ENCODE measurements around the gene SUCNR1.
"Not testable (repeated sequence)": the region's sequence is repeated elsewhere in the genome, so short reads cannot be mapped to it uniquely, and the experiment has no call there.

SUCNR1 gene

DNA sequence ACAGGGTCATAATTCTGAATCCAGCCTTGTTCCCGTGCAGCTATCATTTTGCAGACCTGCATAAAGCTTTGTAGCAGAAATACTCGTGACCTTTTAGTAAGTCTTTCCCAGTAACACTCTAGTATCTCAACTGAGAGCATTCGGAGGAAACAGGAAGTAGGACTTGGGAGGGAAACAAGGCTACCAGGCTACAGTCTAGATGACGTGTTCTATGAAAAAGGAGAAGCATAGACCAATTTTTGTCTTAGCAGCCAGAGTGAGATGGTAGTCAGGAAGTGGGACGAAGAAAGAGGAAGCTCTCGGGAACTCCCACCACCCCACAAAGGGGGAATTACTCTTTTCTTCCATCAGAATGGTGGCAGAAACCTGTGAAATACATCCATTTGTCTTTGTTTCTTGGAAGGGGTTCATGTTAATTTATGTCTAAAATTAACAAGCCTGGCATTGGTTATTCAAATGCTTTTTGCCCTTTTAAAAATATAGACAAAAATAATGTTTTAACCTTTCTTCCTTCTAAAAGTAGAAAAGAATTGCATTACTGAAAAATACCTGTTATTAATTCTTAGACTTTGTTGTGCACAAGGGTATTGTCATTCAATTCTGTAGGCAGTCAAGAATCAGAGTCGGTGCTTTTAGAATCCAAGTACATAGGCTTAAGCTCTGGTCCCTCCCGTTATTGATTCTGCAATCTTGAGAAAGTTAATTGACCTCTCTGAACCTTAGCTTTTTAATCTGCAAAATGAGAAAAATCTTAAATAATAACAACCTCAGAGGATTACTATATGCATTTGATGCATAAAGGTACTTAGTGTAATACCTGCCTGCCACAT is 1.6 kb upstream of the SUCNR1 start:
- no peak for DNase-seq (ENCODE audit: low spot score)

DNA sequence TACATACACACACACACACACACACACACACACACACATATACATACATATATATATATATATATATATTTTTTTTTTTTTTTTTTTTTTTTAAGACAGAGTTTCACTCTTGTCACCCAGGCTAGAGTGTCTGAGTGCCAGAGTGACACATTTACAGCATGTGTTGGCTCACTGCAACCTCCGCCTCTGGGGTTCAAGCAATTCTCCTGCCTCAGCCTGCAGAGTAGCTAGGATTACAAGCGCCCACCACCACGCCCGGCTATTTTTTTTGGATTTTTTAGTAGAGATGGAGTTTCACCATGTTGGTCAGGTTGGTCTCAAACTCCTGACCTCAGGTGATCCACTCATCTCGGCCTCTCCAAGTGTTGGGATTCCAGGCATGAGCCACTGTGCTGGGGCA is 636 bp downstream of the SUCNR1 start:
- not testable (repeated sequence) for DNase-seq (ENCODE audit: low spot score)

DNA sequence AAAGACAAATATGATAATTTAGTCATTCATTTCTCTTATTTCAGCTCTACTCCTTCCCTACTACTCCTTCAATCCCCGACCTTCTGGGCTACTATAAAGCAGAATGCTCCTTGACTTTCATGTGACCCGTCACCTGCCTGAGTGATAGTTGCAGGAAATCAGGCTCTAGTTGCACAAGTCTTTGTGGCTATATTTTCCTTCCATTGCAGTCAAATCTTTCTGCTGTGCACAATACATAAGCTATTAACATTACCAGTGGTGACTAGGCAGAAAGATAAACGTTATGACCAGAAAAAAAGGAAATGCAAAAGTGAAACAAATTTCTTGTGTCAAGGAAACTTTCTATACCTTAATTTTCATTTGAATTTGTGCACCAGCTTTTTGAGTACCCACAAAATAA is 2.3 kb downstream of the SUCNR1 start:
- no peak for DNase-seq (ENCODE audit: low spot score)

DNA sequence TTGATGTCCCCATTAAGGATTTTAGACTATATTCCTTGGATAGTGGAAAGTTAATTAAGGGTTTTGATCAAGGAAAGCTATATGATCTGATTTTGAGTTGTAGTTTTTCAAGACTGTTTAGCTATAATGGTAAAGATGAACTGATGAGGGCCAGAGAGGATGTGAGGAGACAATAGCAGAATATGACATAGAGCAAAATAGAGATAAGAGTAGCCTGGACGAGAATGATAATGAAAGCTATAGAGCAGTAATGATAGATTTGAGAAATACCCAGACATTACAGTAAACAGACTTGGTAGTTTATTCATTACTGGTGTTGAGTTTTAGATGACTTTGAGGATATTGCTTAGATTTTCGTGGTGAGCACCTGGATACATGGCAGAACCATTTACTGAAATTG is 3.8 kb downstream of the SUCNR1 start:
- no peak for DNase-seq (ENCODE audit: low spot score)

DNA sequence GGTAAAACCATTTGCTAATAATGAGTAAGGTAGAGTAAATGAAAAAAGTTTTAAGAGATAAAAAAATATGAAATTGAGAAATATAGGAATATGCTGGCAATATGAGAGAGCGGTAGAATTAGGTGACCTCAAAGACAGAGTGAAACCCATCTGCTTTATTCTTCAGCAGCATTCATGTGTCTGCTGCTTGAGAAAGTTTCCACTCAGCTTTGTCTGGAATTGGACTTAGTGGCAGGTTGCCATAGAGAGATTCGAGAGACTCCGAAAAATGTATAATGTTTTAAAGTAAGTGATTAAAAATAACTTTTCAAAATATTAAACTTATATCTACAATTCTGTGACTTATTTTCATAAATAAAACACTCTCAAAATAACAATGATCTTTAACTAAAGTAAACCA is 5.0 kb downstream of the SUCNR1 start:
- DNase-seq (ENCODE audit: low spot score) = no peak

DNA sequence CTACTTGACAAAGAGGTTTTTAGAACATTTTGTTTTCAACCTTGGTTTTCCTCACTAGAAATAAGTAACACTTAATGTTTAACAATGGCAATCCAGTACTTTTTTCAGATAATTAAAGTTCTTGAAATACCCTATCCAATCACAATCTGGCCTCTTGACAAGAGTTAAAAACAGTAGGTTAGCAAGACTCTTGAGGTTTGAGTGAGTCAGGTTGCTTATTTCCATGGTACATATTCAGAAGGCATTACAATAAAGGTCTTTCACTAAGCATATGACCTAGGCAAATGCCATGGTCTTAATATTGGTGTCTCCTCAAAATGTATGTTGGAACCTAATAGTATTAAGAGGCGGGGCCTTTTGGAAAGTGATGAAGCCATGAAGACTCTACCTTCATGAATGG is 5.6 kb downstream of the SUCNR1 start:
- no peak for DNase-seq (ENCODE audit: low spot score)

DNA sequence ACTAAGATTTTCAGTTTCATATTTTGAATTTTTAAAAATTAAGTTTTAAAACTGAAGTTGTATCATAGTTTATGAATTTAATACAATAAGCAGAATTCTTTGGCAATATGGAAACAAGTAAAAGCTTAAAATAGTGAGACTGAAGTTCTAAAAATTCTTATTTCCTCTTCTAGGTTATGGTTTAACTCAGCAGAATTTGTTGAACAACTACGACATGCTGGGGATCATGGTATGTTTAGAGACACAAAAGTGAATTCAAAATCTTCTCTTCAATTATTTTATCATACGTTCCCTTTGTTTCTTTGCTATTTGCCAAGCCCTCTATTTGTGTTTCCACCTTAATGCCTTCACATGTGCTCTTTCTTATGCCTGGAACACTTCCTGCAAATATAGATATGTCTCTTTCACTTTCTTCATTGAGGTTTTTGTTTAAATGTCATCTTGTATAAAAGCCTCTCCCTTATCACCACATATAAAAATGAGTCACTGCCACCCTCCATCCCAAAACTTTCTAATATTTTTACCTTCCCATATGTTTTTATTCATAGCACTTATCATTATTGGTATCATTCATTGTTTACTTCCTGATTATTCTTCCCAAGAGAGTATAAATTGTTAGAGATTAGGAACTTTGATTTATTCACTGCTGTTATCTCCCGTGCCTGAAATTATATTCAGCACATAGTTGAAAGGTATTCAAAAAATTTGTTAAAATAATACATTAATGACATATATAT is 6.4 kb downstream of the SUCNR1 start:
- no peak for DNase-seq (ENCODE audit: low spot score)

DNA sequence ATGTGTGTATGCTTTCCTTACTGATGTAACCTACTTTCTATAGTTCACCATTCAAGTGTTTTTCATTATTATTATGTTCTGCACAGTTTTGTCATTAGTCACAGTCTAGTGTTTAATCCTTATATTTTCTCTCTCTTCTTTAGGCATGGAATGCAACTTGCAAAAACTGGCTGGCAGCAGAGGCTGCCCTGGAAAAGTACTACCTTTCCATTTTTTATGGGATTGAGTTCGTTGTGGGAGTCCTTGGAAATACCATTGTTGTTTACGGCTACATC is 6.9 kb downstream of the SUCNR1 start:
- DNase-seq (ENCODE audit: low spot score) = no peak

DNA sequence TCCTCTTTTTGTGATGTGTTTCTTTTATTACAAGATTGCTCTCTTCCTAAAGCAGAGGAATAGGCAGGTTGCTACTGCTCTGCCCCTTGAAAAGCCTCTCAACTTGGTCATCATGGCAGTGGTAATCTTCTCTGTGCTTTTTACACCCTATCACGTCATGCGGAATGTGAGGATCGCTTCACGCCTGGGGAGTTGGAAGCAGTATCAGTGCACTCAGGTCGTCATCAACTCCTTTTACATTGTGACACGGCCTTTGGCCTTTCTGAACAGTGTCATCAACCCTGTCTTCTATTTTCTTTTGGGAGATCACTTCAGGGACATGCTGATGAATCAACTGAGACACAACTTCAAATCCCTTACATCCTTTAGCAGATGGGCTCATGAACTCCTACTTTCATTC is 7.7 kb downstream of the SUCNR1 start:
- DNase-seq (ENCODE audit: low spot score) = no peak

DNA sequence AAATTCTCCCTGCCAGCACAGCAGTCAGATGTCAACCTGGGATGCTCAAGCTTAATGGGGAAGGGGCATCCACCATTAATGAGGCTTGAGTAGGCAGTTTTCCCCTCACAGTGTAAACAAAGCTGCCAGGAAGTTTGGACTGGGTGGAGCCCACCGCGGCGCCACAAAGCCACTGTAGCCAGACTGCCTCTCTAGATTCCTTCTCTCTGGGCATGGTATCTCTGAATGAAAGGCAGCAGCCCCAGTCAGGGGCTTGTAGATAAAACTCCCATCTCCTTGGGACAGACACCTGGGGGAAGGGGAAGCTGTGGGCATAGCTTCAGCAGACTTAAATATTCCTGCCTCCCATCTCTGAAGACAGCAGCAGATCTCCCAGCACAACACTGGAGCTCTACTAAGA is 12.0 kb downstream of the SUCNR1 start:
- DNase-seq (ENCODE audit: low spot score) = not testable (repeated sequence)

DNA sequence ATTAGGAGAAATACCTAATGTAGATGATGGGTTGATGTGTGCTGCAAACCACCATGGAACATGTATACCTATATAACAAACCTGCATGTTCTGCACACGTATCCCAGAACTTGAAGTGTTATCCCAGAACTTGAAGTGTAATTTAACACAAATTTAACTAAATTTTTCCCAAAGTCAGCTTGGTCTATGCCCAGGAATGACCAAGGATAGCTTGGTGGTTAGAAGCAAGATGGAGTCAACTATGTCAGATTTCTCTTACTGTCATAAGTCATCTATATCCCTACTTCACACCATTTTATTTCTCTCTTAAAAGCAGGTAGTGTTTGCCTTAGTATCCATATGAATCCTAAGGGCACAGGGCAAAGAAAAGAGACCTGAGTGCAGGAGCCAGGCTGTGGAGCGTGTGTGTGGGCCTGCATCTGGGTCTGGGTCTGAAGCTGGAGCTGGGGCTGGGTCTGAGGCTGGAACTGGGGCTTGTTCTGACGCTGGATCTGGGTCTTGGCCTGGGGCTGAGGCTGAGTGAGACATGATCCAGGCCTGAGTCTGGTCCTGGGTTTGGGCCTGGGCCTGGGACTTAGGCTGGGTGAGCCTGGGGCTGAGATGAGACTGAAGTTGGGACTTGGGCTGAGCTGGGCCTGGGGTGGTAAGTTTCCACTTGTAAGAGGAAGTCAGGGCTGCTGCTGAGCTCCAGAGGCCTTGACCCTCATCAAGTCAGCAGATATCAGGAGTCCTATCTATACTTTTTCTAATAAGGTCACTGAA is 14.2 kb downstream of the SUCNR1 start:
- not testable (repeated sequence) for DNase-seq (ENCODE audit: low spot score)

DNA sequence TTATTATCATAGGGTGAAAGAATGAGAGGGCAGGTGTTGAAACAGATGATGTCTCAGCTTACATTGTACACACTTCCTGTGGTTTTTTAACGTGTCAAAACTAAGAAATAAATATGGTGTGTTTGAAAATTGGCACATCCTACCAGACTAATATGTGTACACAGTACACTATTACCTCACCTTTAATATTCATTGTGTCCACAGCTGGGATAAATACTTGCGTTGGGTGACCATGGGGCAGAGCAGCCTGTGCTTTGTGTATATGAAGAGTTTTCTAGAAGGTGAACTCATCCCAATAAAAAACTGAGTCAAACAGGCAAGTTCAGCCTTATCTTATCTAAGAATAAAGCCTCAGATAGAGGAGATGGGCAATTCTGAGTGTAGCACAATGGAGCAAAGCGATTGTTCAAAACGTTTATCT is 17.3 kb downstream of the SUCNR1 start:
- DNase-seq (ENCODE audit: low spot score) = no peak

DNA sequence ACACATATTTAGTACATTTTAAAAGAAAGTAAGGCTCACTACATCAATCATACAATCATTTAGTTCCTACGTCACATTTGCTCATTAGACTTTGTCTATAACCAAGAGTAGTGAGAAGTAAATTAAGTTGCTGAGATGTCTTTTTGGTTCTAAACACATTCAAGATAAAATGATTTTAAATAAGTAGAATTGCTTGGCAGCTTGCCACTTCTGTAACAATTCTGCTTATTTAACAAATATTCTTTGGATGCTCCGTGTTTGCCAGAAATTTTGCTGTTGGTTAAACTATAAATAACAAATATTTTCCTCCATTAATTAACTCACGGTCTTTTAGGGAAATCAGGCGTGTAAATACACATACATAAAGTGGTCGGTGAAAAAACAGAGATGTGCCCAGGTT is 18.3 kb downstream of the SUCNR1 start:
- no peak for DNase-seq (ENCODE audit: low spot score)

DNA sequence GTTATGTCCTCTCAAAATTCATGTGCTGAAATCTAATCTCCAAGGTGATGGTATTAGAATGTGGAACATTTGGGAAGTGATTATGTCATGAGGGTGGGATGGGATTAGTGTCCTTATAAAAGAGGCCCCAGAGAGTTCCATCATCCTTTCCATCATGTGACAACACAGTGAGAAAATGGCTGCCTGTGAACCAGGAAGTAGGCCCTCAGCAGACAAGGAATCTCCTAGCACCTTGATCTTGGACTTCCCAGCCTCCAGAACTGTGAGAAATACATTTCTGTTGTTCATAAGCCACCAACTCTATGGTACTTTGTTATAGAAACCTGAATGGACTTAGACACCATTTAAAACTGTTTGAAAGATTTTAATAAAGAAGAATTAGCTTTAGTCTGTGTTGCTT is 20.8 kb downstream of the SUCNR1 start:
- DNase-seq (ENCODE audit: low spot score) = no peak

DNA sequence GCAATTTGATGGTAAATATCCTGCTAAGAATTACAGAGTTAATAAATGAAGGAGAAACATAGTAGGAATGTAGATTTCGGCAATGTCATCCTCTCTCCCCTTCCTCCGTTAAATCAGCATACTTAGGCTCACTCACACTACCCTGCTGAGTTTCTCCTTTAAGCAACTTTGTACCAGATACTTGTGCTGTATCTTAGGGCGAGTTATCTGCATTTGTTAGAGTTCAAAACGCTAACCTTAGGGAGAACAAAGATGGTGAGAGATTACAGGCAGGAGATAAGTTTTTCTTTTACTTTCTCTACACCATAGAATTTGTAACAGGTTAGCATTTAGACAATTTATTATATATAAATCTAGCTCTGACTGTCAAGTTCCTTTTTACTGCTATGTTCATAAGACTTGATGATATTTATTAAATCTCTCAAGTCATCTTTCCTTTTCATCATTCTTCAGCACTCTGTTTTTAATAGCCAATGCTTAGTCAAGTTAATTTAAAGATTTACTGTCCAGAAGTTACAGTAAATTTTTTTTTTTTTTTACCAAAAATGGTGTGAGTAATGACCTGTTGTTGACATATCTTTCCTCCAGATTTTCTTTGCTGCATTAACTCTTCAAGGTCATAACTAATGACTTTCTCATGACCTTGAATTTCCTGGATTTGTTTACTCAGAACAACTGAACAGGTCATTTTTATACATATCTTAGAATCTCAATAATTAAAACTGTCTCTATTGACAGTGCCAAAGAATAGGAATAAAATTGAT is 22.2 kb downstream of the SUCNR1 start:
- no peak for DNase-seq (ENCODE audit: low spot score)

DNA sequence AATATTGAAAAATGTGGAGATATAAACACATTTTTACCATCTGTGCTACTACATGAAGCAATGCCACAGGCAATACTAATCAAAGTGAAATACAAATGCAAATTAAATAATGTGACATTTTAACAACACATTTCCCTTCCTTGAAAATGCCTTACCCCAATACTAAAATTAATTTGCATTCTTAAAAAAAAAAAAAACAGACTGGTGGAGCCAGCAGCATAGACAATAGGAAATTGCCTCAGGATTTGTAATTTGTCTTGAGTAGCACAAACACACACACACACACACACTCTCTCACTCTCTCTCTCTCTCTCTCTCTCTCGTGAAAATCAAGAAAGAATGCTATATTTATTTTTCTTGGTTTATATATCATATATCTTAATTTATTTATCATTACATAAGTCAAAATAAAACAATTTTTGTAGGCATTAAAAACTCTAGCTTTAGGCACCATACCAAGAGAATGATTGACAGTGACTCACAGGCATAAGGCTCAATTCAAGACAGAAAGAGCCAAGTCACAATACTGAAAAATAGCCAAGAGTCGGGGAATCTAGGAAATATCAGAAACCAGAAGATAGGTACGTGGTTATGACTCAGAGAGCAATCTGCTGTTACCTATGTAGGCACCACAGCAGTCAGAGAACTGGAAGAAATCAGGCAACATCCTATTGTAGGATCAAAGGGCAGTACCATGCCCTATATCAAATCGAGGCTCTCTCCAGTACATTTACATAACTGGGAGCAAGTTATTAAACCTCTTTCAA is 23.0 kb downstream of the SUCNR1 start:
- DNase-seq (ENCODE audit: low spot score) = peak; percentile 11

DNA sequence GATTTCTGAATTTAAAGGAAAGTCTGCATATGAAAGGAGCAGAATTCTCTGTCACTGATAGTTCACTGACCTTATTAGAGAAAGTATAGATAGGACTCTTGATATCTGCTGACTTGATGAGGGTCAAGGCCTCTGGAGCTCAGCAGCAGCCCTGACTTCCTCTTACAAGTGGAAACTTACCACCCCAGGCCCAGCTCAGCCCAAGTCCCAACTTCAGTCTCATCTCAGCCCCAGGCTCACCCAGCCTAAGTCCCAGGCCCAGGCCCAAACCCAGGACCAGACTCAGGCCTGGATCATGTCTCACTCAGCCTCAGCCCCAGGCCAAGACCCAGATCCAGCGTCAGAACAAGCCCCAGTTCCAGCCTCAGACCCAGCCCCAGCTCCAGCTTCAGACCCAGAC is 24.7 kb downstream of the SUCNR1 start:
- not testable (repeated sequence) for DNase-seq (ENCODE audit: low spot score)

DNA sequence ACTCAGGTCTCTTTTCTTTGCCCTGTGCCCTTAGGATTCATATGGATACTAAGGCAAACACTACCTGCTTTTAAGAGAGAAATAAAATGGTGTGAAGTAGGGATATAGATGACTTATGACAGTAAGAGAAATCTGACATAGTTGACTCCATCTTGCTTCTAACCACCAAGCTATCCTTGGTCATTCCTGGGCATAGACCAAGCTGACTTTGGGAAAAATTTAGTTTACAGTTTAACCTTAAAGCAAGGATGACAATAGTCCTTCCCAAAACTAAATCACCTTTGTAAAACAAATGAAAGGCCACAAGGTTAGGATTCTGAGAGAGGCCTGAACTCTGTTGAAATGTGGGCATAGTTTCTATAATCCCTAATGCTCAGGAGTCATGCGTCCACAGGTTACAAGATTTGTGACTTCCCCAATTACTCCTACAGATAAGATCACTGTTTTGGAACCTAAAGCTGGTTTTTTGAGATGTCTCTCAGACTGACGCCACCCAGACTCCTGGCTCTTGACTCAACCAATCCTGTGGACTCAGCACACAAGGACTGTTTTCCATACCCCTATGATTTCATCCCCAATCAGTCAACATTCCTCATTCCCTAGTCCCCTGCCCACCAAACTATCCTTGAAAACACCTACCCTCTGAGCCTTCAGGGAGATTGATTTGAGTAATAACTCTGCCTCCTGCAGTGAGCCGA is 25.3 kb downstream of the SUCNR1 start:
- not testable (repeated sequence) for DNase-seq (ENCODE audit: low spot score)

DNA sequence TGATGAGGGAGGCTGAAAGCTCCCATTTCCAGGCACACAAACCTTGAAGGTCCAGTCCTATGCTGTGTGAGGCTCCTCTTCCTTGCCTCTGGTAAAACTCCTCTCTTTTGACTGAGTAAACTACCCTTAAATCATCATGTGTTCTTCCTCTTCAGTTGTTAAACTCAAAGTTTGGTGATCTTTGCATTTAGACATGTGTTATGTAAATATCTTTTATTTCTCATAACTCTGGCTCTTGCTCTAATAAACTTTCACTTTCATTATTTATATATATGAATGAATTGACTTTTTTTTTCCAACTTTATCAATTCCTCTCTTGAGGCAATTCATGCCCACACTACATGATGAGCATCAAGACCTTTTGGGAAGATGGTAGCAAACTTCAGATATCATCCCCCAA is 26.6 kb downstream of the SUCNR1 start:
- no peak for DNase-seq (ENCODE audit: low spot score)

DNA sequence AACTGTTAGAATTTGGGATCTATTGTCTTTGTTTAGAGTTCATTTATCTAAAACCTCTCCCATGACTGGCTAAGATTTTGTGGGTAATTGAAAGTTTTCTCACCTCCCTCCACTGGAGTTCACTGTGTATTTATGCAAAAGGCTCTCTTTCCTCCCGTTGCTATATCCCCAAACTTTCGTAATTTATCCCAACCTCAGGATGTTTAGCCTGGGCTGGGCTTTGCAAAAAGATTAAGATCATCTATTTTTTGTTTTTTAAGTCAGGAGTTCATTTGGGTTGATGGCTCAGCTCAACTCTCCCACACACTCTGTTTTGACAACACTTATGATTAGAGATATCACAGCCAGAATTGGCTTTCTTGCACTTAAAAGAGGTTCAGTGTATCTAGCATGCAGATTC is 27.0 kb downstream of the SUCNR1 start:
- no peak for DNase-seq (ENCODE audit: low spot score)
